HFFc6 (cell line): ENCODE data around the gene B3GAT1. TPM values are rescaled to one million over a fixed set of nuclear protein-coding genes. Genes with fewer than 3 reads are reported as not detected.
"Not testable (repeated sequence)": the region's sequence is repeated elsewhere in the genome, so short reads cannot be mapped to it uniquely, and the experiment has no call there.

Experiments
- DNase-seq: peaks from one replicate; pipeline ENCODE4 v3.0.0-alpha.2; 2018
- H3K27ac Mint-ChIP-seq: 2 replicates; pipeline ENCODE4 v1.8.0; 2020; ENCODE audit warnings: mild to moderate bottlenecking, mixed read lengths
- H3K27me3 Mint-ChIP-seq: 2 replicates; pipeline ENCODE4 v1.8.0; 2021; ENCODE audit warnings: mild to moderate bottlenecking, moderate library complexity, mixed read lengths; ENCODE audit not compliant: insufficient read depth
- H3K36me3 Mint-ChIP-seq: 2 replicates; pipeline ENCODE4 v1.8.0; 2021; ENCODE audit warnings: low read depth, mixed read lengths
- H3K4me1 Mint-ChIP-seq: 2 replicates; pipeline ENCODE4 v1.8.0; 2020; ENCODE audit warnings: low read depth, mixed read lengths
- H3K4me3 Mint-ChIP-seq: 2 replicates; pipeline ENCODE4 v1.8.0; 2020; ENCODE audit warnings: mild to moderate bottlenecking, moderate library complexity, mixed read lengths
- H3K9me3 Mint-ChIP-seq: 2 replicates; pipeline ENCODE4 v1.8.0; 2020; ENCODE audit warnings: mild to moderate bottlenecking, mixed read lengths
- CTCF ChIP-seq: fragments of 200-600 bp; sonication (generic); IDR thresholded peaks from 2 replicates; pipeline ENCODE4 v1.5.0; 2021; ENCODE audit warnings: antibody characterized with exemption, mild to moderate bottlenecking
- total RNA-seq, 6 experiments: library from RNA; stranded (reverse); fragmentation: NEBNext Ultra II Directional; extraction: Animal tissue kit (Norgen Biotek cat#: 25700); gene quantifications; 2 replicates in 1 of 6; 3 replicates in 5 of 6; pipeline ENCODE4 v1.2.3, GENCODE V29; 2021

The B3GAT1 gene
- total RNA-seq, 6 experiments from 2014 or later, result not detected

- Mint-ChIP-seq H3K27ac (no peak overlapping the region), H3K9me3 (peaks cover 49% of the 10 kb centered on the region), H3K4me3 (no peak overlapping the region), H3K27me3 (peaks cover 2% of the 10 kb centered on the region), H3K36me3 (peaks cover 6% of the 10 kb centered on the region; the same call in 1 of the 2 replicates), H3K4me1 (no peaks in the 10 kb centered on the region)
- DNase-seq, result no peak
- no peak for TF ChIP-seq CTCF
These were observed 38.1 kb upstream of the B3GAT1 start for GRCh38 chr11:134450186-134450585.

GRCh38 chr11:134449713-134450112 lies 37.7 kb upstream of the B3GAT1 start:
- no peak for DNase-seq
- Mint-ChIP-seq H3K4me3 (no peak overlapping the region), H3K4me1 (no peaks in the 10 kb centered on the region), H3K27me3 (no peaks in the 10 kb centered on the region; the same call in 1 of the 2 replicates), H3K27ac (no peak overlapping the region), H3K9me3 (peaks cover 47% of the 10 kb centered on the region), H3K36me3 (peaks cover 1% of the 10 kb centered on the region; the same call in 1 of the 2 replicates)
- no peak for TF ChIP-seq CTCF

GRCh38 chr11:134449051-134449450 lies 37.0 kb upstream of the B3GAT1 start:
- H3K9me3 Mint-ChIP-seq, result peaks cover 47% of the 10 kb centered on the region
- H3K4me3 Mint-ChIP-seq, result no peak overlapping the region
- H3K27ac Mint-ChIP-seq, result no peak overlapping the region
- H3K27me3 Mint-ChIP-seq, result no peaks in the 10 kb centered on the region; the same call in 1 of the 2 replicates
- no peak for DNase-seq
- H3K36me3 Mint-ChIP-seq, result no peaks in the 10 kb centered on the region; the same call in 1 of the 2 replicates
- no peaks in the 10 kb centered on the region for H3K4me1 Mint-ChIP-seq
- no peak for TF ChIP-seq CTCF

- peaks cover 43% of the 10 kb centered on the region for H3K9me3 Mint-ChIP-seq
- no peaks in the 10 kb centered on the region; the same call in 1 of the 2 replicates for H3K27me3 Mint-ChIP-seq
- H3K4me1 Mint-ChIP-seq, result no peaks in the 10 kb centered on the region
- H3K4me3 Mint-ChIP-seq, result no peak overlapping the region
- no peak for DNase-seq
- TF ChIP-seq CTCF, result no peak
- H3K36me3 Mint-ChIP-seq, result peaks cover 2% of the 10 kb centered on the region; the same call in 1 of the 2 replicates
- no peak overlapping the region for H3K27ac Mint-ChIP-seq
These were observed 35.7 kb upstream of the B3GAT1 start for GRCh38 chr11:134447696-134448095.

- Mint-ChIP-seq H3K9me3 (peaks cover 44% of the 10 kb centered on the region), H3K36me3 (peaks cover 5% of the 10 kb centered on the region; the same call in 1 of the 2 replicates), H3K4me1 (no peaks in the 10 kb centered on the region), H3K27me3 (no peaks in the 10 kb centered on the region; the same call in 1 of the 2 replicates), H3K4me3 (no peak overlapping the region), H3K27ac (no peak overlapping the region)
- TF ChIP-seq CTCF, result no peak
- no peak for DNase-seq
These were observed 33.7 kb upstream of the B3GAT1 start for GRCh38 chr11:134445601-134446325.

GRCh38 chr11:134444160-134445108 lies 32.4 kb upstream of the B3GAT1 start:
- not testable (repeated sequence) for H3K4me3 Mint-ChIP-seq

More at GRCh38 chr11:134444160-134445108, 32.4 kb upstream of the B3GAT1 start:
- Mint-ChIP-seq H3K36me3 (peaks cover 14% of the 10 kb centered on the region), H3K9me3 (peaks cover 53% of the 10 kb centered on the region)
- not testable (repeated sequence) for H3K27ac Mint-ChIP-seq, H3K4me1 Mint-ChIP-seq, DNase-seq, H3K27me3 Mint-ChIP-seq
